ENCODE measurements around the gene SPAG6.
"Not testable (repeated sequence)": the region's sequence is repeated elsewhere in the genome, so short reads cannot be mapped to it uniquely, and the experiment has no call there.

The SPAG6 gene

GRCh38 chr10:22340329-22341189, 4.7 kb upstream of the SPAG6 start:
- TF ChIP-seq GATA1 (IDR thresholded peaks at IDR 0.05; ENCODE audit: low read depth, low read length) (no peak), POLR2A (IDR thresholded peaks at IDR 0.05; ENCODE audit: low read length) (peak; percentile 79)
- peak; percentile 90 to 94 for DNase-seq

- TF ChIP-seq GATA1 (IDR thresholded peaks at IDR 0.05; ENCODE audit: low read depth, low read length) (no peak), POLR2A (IDR thresholded peaks at IDR 0.05; ENCODE audit: low read length) (no peak)
- peak in 1 of 2 experiments; percentile 55 for DNase-seq
Observed at GRCh38 chr10:22341190-22341925, 3.9 kb upstream of the SPAG6 start.

- no peak for DNase-seq
- TF ChIP-seq GATA1 (IDR thresholded peaks at IDR 0.05; ENCODE audit: low read depth, low read length) (no peak), POLR2A (IDR thresholded peaks at IDR 0.05; ENCODE audit: low read length) (no peak)
Observed at GRCh38 chr10:22341926-22342196, 3.4 kb upstream of the SPAG6 start.

GRCh38 chr10:22342421-22342820, 2.9 kb upstream of the SPAG6 start:
- TF ChIP-seq GATA1 (IDR thresholded peaks at IDR 0.05; ENCODE audit: low read depth, low read length) (no peak), POLR2A (IDR thresholded peaks at IDR 0.05; ENCODE audit: low read length) (no peak)
- peak; percentile 22 to 49 for DNase-seq

- TF ChIP-seq POLR2A (IDR thresholded peaks at IDR 0.05; ENCODE audit: low read length), result no peak
- no peak for TF ChIP-seq GATA1 (IDR thresholded peaks at IDR 0.05; ENCODE audit: low read depth, low read length)
- DNase-seq, result peak in 1 of 2 experiments; percentile 33
Observed at GRCh38 chr10:22343731-22344130, 1.6 kb upstream of the SPAG6 start.

GRCh38 chr10:22344249-22344648, 1.0 kb upstream of the SPAG6 start:
- no peak for TF ChIP-seq POLR2A (IDR thresholded peaks at IDR 0.05; ENCODE audit: low read length)
- no peak for TF ChIP-seq GATA1 (IDR thresholded peaks at IDR 0.05; ENCODE audit: low read depth, low read length)

GRCh38 chr10:22344781-22345300, 455 bp upstream of the SPAG6 start:
- DNase-seq, result no peak
- TF ChIP-seq POLR2A (IDR thresholded peaks at IDR 0.05; ENCODE audit: low read length) (no peak), GATA1 (IDR thresholded peaks at IDR 0.05; ENCODE audit: low read depth, low read length) (no peak)

More at GRCh38 chr10:22344249-22344648, 1.0 kb upstream of the SPAG6 start:
- DNase-seq, result peak in 1 of 2 experiments; percentile 45

- DNase-seq, result peak in 1 of 2 experiments; percentile 29
- TF ChIP-seq POLR2A (IDR thresholded peaks at IDR 0.05; ENCODE audit: low read length), result no peak
- no peak for TF ChIP-seq GATA1 (IDR thresholded peaks at IDR 0.05; ENCODE audit: low read depth, low read length)
Observed at GRCh38 chr10:22346096-22346661, 883 bp downstream of the SPAG6 start.

- TF ChIP-seq POLR2A (IDR thresholded peaks at IDR 0.05; ENCODE audit: low read length), result no peak
- no peak for TF ChIP-seq GATA1 (IDR thresholded peaks at IDR 0.05; ENCODE audit: low read depth, low read length)
Observed at GRCh38 chr10:22349755-22350154, 4.5 kb downstream of the SPAG6 start.

GRCh38 chr10:22351131-22351703, 5.9 kb downstream of the SPAG6 start:
- no peak for TF ChIP-seq POLR2A (IDR thresholded peaks at IDR 0.05; ENCODE audit: low read length)
- TF ChIP-seq GATA1 (IDR thresholded peaks at IDR 0.05; ENCODE audit: low read depth, low read length), result no peak
- DNase-seq, result no peak

More at GRCh38 chr10:22349755-22350154, 4.5 kb downstream of the SPAG6 start:
- DNase-seq, result no peak

- TF ChIP-seq GATA1 (IDR thresholded peaks at IDR 0.05; ENCODE audit: low read depth, low read length), result no peak
- no peak for TF ChIP-seq POLR2A (IDR thresholded peaks at IDR 0.05; ENCODE audit: low read length)
- peak; percentile 67 to 68 for DNase-seq
Observed at GRCh38 chr10:22356324-22356873, 11.1 kb downstream of the SPAG6 start.

- not testable (repeated sequence) for DNase-seq
Observed at GRCh38 chr10:22357770-22358169, 12.5 kb downstream of the SPAG6 start.

- TF ChIP-seq POLR2A (IDR thresholded peaks at IDR 0.05; ENCODE audit: low read length), result no peak
- TF ChIP-seq GATA1 (IDR thresholded peaks at IDR 0.05; ENCODE audit: low read depth, low read length), result no peak
- DNase-seq, result no peak
Observed at GRCh38 chr10:22363305-22363704, 18.0 kb downstream of the SPAG6 start.

All from erythroblast (primary cell).